NCI-H82 treated with DMSO at 0.1 percent for 48 hours (cell line): ENCODE data around the gene CDRT4.
"Not testable (repeated sequence)": the region's sequence is repeated elsewhere in the genome, so short reads cannot be mapped to it uniquely, and the experiment has no call there.

Experiments used
- DNase-seq: peaks from one replicate; lab custom pipeline; 2025; ENCODE audit not compliant: unreplicated experiment; lab: John Stamatoyannopoulos, UW

The CDRT4 gene

DNA sequence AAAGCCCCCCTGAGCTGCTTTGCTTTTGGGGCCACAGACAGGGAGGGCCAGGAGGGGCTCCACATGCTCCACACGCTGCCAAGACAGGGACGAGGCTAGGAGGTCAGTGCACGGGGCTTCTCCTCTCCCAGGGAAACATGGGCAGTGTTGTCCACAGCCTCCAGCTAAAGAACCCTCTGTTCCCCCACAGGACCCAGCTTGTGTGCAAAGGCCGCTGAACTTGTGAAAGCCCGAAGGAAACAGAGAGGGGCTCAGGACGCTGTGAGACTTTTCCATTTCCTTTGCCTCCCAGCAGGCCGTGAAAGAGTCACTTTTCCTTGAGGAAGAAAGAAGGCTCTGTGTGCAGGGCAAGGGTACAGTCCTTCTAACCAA, 9.7 kb downstream of the CDRT4 start:
- DNase-seq = no peak

DNA sequence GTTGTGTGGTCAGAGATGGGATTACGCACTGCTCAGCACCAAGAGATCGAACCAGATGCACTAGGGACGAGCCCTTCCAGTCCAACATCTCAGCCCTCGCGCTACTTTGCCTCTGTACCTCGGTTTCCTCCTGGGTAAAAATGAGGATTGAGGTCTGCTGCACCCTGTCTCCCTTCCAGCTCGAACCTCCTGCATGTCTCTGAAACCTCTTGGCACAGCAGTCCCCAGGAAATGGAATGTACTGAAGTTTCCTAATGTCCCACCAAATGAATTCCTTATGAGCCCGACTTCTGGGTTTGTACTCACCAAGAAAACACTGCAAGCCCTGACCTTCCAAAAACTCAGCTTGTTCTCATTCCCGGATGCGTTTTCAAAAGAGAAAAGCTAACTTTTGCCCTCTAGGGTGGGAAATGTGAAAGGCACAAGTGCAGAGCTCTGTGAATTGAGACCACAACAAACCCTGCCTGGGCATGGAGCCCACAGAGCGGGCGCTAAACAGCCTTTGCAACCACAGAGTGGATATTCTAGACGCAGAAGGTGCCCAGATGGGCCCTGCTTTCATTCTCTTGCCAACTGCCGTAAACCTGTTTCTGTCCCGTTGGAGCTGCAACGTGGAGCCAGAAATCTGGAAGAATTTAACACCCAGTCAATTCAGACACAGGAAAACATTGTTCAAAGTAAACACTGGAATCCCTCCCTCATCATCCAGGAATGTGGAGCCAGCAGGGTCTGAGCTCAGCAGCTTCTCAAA, 10.3 kb downstream of the CDRT4 start:
- DNase-seq = no peak

DNA sequence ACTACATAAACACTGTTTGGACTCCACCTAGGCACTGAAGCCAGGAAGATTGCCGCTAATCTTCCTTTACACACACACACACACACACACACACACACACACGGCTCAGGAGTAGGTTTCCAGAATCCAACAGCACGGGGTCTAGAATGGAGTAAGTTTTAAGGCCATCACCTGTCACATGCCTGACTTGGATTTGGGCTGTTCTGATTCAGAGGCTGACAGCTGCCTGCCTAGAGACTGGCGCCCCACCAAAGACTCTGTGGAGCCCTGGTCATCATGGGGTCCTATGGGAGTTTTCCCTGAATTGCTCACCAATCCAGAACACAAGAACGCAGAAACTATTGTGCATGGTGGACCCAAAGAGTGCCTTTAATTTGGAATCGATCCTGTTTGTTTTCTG, 10.9 kb downstream of the CDRT4 start:
- DNase-seq = no peak

DNA sequence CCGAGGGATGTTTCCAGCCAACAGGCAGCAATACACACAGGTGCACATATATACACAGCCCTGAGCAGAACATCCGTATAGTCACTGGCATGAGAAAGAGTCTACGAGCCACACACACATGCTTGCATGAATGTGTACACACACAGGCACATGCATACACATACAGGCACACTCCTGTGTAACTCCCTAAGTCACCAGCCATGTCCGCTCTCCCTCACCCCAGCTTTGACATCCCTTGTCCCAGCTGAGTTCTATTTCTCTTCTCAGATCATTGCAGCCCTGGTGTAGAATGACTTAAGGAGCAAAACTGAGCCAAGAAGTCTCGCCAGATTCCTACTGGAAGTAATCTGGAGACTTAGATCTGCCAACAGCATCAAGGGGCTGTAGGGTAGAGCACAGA, 13.1 kb downstream of the CDRT4 start:
- DNase-seq = no peak

DNA sequence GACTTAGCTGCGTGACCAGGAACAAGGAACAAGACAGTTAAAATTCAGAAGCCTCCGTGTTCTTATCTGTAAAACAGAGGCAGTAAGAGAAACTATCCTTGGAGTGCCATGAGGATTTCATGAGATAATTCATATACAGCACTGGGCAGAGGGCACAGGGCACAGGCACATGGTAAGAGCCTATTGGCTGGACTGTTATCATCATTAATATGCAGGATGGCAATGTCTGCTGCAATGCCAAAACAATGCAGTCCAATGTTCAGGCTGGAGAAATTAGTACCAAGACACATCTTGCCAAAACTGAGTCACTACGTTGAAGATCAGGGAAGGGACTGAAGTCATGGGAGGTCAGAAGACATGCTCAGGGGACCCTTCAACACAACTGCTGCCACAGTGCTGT, 13.6 kb downstream of the CDRT4 start:
- DNase-seq = no peak

DNA sequence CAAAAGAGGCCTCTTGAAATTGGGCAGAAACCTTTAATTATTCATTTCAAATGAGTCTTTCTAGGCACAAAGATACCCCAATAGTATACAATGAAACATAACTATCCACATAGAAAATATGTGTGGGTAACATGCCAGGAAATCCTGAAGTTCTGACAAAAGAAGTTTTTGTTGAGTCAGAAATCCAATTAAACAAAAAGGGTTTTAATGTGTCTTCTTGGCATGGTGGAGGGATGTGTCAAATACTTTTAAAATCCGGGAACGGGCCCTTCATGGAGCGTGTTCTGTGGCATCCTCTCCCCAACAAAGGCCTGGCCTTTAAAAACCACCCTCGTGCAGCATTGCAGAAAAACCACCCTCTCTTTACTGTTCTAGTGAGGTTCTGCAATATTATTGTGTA, 14.2 kb downstream of the CDRT4 start:
- no peak for DNase-seq

DNA sequence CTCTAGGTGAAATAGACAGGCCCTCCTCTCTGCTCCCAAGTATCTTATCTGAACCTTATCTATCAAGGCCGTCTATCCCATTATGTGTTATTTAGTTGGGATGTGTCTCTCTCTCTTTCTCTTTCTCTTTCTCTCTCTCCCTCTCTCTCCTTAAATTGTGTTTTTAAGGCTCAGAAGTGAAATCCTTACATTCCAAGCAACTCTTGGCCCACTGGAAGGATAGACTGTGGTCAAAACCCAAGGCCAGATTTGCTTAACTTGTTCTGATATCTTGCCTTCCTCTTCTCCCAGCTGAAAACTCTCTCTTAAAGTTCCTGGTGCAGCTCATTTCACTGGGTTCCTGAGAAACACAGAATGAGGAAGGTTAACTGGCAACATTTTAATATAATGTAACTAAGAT, 14.7 kb downstream of the CDRT4 start:
- DNase-seq = no peak

DNA sequence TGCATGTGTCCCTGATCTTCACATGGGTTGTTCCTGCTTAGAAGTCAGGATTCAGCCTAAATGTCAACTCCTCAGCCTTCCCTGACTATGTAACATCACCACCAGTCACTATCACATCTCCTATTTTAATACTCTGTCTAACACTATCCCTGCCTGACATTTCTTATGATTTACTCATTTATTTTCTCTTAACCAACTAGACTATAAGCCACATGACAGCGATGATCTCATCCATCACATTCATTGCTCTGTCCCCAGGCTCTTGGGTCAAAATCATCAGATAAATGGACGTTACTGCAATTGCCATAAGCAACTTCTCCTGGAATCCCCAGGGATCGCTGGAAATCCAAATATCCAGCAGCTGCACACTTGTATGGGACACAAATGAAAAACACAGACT, 15.7 kb downstream of the CDRT4 start:
- DNase-seq = no peak

DNA sequence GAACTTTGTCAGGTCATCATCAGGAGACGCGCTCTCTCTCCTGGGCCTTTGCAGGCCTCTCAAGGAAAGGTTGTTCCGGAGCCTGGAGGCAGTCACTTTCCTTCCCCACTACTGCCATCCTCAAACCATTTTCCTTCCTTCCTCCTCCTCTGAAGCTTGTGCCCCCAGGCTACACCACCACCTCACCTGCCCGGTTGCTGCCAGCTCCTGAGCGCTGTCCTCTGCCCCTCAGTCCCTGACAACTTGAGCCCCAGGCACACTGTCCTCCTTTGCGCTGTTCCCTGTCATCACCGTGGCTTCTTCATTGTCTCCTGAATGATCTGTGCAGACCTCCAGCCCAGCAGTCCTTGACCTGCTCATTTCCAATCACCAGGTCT, 18.9 kb downstream of the CDRT4 start:
- no peak for DNase-seq

DNA sequence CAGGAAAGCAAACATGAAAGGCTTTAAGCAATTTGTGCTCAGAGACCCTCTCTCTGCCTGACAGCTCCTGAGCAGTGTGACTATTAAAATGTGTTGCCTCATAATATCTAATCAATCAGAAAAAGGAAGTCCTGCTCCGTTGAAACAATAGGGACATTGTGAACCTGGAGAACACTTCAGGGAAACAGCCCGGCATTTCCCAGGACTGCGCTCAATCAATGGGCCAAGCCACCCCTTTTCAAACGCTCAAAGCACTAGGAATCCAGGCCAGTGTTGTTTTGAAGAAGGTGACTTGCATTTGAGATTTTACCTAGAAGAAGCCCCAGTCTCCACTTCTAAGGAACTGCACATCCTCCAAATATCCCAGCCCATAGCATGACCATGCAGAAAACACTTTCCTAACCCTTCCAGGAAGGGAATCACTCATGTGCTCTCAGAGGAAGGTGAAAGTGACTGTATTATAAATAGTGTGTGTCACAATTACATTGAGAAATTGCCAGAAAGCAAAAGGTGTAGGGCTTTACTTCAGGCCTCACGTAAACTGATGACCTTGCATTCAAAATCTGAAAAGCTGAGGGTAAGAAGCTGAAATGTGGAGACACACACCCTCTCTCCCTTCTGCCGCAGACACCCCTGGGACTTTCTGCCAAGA, 19.4 kb downstream of the CDRT4 start:
- no peak for DNase-seq

DNA sequence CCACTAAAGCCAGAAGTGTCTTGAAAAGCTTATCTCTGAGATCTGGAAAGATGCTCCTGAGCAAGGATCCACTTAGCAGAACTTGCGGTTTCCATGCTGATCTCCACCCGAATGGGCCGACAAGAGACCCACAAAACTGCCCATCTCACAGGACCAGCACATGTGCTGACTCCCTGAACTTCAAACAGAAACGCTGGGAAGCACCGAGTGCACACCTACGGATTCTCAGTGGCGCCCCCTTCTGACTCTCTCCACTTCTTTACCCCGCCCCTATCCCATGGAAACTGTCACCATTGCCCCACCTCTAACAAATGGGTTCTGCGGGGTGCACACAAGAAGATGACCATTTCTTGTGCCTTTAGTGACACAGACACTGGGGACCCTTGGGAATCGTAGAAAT, 21.4 kb downstream of the CDRT4 start:
- DNase-seq = no peak

DNA sequence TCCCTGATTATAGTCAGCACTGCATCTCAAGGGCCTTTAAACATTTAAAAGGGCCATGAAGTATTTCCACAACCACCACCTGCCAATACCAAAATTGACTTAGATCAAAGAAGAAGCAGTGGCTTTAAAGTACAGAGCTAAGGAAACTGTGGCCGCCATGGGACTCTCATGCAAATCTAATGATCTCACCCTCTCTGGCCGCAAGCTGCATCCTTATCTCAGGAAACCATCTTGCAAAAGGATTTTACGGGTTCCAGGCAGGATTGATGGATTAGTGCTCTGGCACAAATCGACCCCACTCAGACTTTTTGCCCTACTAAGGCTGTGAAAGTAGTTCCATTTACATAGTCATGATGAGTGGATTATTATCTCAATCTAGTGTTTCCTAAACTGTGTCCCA, 22.6 kb downstream of the CDRT4 start:
- DNase-seq = no peak

DNA sequence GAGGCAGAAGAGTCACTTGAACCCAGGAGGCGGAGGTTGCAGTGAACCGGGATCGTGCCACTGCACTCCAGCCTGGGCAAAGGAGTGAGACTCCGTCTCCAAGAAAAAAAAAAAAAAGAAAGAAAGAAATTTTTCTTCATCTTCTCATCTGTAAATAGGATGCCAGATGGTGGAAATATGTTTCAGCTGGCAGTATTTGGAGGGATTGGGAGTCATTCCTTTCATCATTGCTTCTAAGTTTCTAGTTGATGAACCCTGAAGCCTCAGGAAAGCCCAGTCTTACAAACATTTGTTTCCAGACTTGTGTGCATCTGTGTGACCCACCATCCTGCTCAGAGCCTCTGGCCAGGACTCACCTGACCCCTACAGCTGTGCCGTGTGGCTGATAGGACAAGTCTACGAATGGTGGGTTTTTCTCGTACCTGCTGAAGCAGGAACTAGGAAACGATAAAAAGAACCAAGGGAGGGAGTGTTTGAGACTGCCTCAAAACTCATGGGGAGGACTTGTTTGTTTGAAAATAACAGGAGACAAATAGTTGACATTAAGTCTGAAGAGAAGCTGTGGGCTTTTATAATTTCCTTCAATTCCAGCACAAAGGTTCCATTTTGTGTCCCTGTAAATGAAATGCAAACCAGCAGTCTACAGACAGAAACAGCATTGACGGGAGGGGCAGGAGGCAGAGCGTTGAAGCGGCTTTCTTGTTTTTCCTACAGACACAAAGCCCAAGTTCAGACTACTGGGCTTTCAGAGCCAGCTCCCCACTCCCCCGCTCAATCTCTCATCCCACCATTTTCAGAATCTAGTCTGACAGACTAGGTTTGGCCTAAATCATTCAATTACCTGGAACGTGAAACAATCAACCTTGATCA, 24.9 kb downstream of the CDRT4 start:
- no peak for DNase-seq

DNA sequence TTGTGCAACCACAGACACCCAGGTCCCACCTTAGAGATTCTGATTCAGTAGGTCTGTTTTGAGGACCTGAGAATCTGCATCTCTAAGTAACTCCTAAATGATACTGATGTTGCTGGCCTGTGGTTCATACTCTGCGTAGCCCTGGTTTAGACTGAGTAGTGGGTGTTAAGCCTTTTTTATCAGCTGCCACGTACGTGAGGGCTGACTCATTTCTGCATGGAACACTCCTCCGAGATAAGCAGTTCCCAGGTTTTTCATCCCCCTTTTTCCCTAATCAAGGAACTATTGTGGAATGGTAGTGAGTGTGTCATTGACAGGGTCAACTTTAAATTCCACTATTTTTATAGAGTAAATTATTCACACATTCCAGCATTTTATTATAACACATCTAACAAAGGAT, 26.1 kb downstream of the CDRT4 start:
- no peak for DNase-seq

DNA sequence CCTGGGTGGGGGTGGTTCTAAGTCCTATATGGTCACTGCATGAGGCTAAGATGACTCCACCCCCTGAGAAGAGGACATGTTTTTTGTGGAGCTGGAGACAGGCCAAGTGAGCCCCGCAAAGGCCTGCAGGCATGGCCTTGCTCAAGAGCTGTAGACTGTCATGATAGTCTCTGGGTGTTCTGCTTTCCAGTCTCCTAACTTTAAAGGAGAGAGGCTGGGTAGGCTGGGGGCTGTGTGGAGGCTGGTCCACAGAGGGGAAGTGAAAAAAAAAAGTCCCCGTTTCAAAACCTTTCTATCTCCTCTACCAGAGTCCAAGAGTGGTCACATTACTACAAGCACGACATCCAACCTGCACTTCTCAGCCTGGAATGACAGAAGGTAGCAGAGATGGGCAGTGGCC, 27.1 kb downstream of the CDRT4 start:
- DNase-seq = no peak

DNA sequence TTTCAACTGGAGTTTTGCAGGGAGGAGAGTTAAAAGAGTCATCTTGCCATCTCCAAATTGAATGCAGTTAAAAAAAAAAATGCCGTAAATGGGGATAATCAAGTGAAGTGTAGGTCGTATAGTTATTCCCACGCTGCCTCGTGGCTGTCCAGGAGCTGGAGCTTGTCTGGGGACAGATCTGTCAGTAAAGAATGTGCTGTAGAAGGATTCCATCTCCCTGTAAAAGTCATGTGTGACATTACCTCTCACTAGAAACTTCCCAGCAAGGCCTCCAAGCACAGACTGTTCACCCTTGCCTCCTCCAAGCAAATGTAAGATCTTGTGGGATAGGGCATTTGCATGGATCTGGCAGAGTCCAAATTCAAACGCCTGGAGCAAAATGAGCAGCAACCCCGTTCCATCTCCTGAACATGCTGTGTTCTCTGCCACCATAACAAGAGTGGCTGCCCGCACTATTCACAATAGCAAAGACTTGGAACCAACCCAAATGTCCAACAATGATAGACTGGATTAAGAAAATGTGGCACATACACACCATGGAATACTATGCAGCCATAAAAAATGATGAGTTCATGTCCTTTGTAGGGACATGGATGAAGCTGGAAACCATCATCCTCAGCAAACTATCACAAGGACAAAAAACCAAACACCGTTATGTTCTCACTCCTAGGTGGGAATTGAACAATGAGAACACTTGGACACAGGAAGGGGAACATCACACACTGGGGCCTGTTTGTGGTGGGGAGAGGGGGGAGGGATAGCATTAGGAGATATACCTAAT, 28.0 kb downstream of the CDRT4 start:
- DNase-seq = not testable (repeated sequence)

DNA sequence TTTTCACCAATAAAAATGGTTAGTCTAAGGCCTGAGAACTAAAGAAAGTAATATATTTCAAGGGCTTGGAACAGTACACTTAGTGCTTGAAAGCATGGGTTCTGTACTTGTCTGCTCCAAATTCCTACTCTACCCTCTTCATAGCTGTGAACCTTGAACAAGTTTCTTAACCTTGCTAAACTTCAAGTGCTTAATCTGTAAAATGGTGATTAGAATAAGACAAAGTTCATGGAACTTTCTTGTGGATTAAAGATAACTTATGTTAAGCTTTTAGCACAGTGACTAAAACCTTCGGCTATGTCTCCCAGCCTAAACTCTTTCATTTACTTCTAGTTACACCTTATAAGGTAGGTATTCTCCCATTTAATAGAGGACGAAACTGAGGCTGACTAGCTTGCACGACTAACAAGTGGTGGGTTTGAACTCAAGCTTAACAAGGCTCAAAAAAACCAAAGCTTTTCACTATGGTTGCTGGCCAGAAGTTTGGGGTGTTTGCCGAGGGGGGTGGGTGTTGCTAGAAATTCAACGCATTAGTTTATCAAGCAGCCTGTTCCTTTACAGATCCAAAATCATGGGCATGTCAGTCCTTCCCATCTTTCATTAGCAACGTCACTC, 28.8 kb downstream of the CDRT4 start:
- DNase-seq = no peak

DNA sequence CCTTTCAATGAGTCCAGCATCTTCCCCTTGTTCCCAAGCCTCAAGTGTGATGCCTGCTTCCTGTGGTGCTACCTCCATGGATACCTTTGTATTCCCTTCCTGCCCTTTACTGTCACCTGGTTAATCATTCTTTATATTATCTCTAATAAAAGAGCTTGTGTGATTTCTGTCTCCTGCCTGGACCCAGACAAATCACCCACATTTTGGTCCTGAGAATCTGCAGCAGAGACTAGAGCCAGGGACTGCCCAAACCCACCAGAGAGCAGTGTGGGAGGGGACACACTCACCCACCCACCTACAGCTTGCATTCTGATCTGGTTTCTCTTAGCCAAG, 30.2 kb downstream of the CDRT4 start:
- DNase-seq = no peak

DNA sequence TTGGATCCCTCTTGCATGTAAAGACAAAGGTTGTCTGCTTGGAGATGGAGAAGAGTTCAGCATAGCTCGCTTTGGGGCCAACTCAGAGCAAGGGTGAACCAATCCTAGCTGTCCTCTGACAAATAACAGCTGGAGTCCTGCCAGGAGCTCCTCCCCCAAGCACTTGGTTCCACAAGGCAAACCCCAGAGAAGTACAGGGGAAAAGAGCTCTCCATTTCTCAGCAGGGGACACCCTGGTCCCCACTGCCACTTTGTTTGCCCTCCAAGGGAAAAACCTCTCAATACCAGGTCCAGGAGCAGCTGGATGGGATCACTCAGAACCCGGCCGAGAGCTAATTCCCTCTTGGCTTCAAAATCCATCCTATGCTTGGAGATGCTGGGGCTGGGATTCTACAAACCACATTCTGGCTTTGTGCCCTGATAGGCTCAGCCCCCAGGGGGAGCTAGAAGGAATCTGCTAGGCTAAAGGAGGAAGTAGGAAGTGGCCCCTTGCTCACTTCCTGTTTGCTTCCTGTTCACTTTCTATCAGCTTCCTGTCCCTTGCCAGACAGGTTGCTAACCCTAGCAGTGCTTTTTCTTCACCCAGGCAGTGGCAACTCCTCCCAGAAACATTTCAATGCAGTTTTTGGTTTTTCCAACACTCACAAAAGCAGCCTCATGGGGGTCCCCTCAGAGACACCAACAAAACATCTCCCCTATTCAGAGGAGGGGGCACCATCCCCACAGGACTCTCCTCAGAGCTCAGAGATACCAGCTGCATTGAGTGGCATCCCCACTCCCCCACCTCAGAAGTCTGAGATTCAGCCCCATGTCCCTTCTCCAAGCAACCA, 30.7 kb downstream of the CDRT4 start:
- no peak for DNase-seq

DNA sequence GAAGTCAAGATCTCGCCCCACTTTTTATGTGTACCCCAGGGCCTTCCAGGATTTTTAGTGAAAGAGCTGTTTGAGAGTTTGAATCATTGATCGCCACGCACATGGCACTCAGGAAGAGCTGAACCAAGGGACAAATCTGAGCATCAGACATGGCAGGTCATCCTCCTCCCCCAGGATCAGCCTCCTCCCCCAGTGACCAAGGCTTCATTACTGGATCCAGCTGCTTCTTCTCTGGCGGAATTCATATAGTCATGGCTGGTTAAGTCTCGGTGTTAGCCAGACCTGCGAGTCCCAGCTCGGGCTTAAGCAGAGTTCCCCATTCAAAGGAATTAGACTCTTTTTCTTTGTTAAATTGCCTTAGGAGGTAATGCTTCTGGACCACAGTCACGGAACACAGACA, 32.5 kb downstream of the CDRT4 start:
- no peak for DNase-seq
